HG03378 (cell line): Measurements from ENCODE around the gene WDR35.

Source experiments
- ATAC-seq: cut with Tn5 transposase; IDR thresholded peaks from one replicate; pipeline ENCODE4 v1.9.1; 2021; ENCODE audit warnings: mild to moderate bottlenecking, moderate library complexity; ENCODE audit not compliant: unreplicated experiment

Gene WDR35

DNA sequence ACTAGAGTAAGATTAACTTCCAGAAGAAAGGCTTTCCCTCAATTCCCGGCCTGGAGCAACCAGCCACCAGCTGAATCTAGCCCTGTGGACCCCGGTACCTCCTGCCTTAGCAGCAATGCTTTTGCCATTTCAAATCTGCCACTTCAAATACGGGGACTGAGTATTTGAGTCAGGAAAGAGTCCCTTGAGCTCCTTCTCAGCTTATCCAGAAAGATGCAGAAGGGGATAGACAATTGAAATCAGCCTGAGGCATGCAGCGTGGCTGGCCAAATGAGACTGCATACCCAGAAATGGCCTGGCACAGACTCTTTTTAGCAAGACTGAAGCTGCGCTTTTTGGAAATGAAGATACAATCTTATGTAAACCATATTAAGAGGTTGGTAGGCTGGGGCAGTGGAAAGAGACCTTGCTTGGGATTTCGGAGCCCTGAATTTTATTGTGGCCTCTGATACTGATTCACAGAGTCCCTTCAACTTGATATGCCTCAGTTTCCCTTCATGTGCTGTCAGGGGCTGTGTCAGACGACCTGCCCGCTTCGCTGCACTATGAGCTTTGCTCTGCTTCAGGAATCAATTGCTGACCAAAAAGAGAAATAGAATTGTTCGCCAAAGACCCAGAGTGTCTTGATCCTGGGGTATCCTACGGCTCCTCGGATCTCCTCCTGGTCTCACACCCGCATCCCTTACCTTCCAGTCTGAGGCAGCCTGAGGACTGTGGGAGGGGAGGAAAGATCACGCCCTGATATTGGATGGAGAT, 21.5 kb upstream of the WDR35 start:
- no peak for ATAC-seq

DNA sequence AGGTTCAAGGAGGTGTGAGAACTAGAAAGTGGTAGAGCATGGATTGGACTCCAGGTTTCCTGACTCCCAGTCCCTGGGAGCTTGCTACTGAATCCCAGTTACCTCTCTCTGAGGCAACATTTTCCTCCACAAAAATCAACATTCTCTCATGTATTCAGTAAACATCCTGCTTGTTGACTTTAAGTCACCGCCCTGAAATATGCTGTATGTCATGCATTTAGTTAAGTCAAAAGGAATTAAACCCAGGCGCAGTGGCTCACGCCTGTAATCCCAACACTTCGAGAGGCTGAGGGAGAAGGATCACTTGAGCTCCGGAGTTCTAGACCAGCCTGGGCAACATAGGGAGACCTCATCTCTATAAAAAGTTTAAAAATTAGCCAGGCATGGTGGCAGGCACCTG, 18.8 kb upstream of the WDR35 start:
- ATAC-seq = no peak

DNA sequence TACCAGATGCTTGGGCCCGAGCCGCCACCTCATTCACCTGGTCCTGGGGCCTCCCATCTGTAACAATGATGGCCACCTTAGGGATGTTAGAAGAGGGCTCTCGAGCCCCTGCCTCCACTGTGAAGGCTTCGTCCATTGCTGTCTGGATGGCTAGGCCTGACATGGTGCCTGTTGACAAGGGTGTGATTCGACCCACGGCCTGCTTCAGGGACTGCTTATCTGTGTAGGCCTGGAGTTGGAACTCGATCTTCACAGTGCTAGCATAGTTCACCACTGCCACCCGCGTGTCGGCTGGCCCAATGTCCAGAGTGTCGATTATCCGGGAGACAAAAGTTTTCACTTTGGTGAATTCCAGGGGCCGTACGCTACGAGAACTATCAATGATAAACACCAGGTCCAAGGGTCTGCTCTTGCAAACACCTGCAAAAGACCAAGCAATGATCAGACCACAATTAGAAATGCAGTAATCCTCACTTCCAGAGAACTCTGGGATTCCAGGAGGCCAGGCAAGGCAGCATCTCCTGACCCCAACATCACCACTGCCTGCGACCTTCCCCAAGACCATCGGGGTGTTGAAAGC, 16.1 kb upstream of the WDR35 start:
- no peak for ATAC-seq

DNA sequence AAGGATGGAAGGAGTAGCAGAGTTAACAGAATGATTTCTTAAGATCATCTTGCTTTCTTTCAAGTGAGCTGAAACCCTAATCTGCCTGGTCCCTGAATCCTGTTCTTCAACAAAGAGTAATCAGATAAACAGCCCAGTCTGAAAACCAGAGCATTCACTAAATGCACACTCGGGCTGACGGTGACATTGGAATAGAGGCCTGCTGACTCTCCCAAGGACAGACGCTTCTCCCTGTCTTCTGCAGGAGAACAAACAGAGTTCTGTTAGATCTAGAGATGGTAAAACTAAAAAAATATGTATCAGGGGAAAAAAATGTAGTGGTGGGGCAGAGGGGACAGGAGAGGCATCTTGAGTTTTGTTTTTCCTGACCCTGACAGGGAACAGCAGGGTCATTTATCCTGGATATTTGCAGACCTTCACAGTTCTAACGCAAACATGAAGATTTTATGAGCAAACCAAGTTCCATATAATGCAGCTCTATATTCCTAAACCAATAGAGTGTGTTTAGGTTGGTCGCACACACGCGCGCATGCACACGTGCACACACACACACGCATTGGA, 15.2 kb upstream of the WDR35 start:
- no peak for ATAC-seq

DNA sequence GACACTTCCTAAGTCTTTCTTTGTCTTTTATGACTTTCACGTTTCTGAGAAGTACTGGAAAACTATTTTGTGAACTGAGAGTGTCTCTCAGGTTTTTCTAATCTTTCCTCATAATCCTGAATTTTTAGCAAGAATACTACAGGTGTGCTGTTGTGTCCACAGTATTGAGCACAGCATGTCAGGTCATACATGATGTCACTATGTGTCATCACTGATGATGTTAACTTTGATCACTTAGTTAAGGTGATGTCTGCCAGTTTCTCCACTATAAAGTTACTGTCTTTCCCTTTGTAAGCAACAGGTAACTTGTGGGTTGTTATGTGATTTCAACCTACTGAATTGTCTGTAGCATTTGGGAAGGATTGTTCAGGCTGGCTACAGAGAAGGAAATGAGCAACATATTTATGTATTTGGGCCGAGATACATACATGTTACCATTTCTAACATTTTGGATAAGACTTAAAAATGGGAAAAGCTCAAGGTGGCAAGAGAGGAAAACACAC, 11.5 kb upstream of the WDR35 start:
- no peak for ATAC-seq

DNA sequence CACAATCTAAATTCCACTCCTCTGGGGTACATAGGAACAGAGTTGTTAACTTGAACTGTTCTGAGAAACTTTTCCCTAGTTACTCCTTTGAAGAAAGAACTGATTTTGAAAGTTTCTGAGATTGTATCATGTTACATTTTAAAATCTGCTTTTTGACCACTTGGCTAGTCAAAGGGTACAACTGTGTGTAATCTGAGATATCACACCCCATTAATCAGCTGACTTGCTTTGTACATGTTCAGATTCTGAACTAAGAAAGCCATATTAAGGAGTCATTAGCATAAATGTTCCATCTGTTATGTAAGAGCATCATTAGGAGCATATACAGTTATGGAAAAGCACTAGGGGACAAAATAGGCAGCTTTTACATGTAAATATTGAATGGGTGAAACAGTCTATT, 3.8 kb upstream of the WDR35 start:
- no peak for ATAC-seq

DNA sequence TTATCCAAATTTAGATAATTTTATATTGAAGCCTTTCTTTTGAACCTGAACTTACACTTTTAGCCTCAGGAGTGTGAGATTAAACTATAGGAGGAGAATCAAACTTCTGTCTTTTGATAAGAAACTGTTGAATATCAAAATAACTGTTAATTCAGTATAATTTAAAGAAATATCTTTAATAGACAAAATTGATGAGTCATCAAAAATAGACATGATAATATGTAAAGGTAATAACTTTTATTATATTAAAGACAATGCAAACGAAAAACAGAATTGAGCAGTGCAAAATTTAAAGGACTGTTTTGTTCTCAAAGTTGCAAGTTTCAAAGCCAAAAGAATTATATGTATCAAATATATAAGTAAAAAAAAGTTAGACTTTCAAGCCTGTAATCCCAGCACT, 2.0 kb upstream of the WDR35 start:
- ATAC-seq = no peak

DNA sequence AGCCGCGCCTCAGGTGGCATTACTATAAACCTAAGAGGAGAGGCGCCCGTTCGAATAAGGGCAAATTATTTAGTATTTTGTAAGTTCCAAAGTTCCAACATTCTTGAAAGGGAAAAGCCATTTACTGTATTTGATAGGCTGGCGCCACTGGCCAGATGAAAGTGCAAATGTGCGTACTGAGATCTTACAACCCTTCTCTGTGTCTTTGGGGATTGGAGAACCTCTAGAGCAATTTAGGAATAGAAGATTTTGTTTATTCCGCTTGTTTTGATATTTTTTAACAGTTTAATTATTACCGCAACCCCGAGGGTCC, 467 bp upstream of the WDR35 start:
- ATAC-seq = no peak

DNA sequence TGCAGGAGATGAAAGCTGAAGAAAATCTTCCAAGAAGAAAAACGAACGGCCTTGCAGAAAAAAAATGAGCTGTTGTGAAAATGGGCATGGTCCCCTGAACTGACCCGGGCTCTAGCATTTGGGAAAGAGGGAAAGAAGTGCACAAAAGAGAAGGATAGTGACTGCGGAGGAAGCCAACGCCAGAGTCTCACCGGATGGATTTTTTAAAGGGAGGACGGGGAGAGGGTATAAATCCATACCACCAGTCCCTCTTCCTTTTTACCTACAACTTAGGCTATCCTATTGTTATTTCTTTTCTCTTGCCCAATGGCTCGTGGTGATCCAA, 601 bp downstream of the WDR35 start:
- ATAC-seq = no peak

DNA sequence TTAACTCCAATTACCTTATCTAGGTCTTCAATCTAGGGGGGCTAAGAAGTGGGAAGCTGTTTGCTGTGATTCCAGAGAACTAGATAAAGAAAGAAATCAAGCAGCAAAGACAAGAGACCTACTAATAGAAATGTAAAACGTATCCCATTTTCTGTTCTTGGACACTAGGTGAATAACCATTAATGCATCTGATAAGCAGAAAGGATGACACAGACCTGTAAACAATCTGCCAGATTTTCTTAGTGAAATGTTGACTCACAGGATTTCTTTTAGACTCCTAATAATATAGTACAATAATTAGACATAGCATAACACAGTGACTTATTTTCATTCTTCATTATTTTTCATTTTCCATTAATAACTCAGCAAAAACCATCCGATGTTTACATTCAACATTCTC, 1.3 kb downstream of the WDR35 start:
- ATAC-seq = no peak

DNA sequence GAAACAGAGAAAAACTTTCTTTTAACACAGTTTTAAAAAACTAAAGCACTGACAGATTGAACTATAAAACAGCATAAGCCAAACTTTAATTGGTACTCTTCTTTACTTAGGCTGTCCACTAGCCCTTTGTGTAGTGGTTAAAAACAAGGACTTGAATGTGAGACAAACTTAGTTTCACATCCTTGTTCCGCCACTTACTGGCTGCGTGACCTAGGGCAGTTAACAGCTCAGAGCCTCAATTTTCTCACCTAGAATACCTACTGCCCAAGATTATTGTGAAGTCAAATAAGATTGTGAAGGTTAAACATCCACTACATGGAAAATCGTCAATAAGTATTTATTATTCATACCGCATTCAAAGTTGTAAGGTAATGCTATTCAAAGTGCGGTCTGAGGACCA, 2.0 kb downstream of the WDR35 start:
- ATAC-seq = peak; percentile 85

DNA sequence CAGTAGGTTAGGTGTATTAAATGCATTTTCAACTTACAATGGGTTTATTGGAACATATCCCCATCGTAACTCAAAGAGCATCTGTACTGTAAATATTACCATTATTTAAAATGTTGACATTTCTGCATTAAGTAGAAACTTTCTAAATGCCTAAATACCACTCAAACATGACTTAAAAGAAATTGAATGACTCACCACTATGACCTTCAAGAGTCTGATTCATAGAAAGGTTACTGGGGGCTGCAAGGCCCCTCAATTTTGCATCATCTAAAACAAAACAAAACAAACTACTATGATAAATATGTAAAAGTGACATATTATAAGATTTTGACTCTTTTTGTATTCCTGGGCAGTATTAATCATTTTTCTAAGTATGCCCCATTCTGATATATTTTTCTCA, 7.6 kb downstream of the WDR35 start:
- no peak for ATAC-seq

DNA sequence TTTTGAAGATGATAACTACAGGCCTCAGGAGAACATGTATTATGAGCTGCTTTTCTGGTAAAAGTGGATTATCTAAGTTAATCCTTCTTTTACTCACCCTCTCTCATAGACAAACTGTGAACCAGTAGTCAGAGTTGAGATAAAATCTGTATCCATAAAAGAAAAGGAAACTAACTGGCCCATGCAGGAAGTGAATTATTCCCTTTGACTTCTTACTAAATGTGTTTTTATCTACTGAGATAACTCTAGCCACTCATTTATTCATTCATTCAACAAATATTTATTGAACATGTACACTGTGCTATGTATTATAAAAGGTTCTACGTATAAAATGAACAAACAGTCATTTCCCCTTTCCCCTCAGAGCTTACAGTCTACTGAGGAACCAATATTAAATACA, 10.0 kb downstream of the WDR35 start:
- no peak for ATAC-seq

DNA sequence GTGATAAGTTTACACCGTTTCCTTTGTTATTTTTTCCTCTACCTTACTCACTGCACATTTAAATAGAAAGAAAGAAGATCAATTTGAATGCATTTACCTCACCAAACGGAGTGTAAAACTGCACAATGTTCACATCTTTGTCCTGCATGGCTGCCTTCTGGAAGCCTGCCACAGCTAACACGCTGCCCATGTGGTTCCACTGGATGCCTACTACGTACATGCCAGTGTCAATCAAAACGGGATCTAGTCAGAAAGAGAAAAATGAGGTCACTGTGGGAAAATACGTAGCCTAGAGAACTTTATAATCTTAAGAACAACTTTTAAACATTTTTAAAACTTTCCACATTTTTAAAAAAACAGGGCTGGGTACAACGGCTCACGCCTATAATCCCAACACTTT, 16.4 kb downstream of the WDR35 start:
- ATAC-seq = no peak

DNA sequence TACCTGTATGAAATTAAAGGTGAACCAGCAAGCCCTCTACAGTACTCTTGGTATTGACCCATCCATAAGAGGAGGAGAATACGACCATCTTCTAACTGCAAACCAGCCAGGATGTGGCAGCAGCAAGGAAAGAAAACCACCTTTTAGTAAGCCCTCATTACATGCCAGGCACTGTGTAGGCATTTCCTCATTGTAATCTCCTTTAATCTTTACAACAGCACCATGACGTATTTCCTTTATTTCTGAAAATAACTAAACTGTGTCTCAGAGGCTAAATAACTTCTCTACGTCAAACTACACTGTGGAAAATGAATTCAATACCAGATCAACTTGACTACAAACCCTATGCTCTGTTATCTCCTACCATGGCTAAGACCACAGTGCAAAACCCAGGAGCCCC, 18.2 kb downstream of the WDR35 start:
- ATAC-seq = no peak

DNA sequence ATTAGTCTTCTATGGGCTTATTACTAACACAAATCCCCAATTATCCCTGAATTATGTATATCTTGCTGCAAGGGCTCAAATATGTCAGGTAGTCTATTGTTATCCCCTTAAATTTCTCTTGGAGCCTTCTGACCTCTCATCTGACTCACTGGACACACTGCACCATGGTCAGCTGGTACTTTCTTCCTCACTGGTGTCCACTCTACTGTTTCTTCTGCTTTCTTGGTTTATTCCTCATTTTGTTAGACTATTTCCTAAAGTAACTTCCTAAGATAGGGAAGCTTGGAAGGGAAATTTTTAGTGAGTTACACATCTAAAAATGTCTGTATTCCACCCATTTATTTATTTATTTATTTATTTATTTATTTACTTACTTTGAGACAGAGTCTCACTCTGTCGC, 26.5 kb downstream of the WDR35 start:
- no peak for ATAC-seq

DNA sequence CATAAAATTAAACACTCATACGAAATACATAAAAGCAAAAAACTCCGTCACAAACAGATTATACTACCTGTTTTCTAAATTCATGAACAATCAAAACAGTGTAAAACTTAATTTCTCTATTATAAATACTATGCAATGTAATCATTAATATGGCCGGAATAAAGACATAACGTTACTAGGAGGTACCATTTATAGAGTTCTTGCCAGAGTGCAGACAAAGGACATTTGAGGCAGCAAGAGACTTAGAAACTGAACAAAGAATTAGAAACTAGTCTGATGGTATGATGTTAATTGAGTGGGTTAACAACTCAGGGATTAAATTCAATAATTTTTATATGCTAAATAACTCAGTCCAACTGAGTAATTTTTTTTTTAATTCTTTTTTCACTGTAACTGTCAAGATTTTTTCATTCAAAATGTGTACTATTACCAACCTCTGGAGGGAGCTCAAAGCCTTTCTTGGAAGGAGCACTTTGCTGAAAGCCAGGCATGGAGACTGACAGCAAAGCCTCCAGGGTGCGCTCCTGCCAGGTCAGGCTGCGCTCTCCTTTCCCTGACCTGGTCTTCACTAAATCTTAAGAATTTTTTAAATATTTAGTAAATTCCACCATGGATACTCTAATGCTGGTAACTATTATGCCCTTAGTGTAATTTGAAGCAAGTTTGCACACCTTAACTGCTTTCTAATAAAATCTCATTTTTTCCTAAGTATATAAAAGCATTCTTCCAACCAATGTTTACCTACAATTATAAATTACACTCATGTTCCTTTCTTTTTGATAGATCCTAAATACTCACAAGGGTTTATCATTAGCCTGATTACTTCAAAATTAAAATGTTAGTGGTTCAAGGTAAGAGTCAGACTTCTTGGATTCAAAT, 34.1 kb downstream of the WDR35 start:
- peak; percentile 90 for ATAC-seq

DNA sequence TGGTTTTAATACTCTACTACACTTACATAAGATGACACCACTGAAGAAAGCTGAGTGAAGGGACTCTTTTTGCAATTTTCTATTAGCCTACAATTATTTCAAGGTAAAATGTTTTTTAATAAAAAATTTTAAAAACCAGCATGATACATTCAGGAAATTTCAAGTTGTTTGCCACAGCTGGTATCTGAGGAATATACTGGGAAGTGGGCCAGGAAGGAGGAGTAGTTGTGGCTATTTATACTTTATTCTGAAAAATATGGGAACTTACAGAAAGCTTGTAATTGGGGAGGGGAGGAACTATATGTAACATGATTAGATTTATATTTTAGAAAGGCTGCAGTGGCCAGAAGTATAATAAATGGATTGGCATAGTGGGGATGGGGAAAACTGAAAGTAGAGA, 40.8 kb downstream of the WDR35 start:
- ATAC-seq = no peak

DNA sequence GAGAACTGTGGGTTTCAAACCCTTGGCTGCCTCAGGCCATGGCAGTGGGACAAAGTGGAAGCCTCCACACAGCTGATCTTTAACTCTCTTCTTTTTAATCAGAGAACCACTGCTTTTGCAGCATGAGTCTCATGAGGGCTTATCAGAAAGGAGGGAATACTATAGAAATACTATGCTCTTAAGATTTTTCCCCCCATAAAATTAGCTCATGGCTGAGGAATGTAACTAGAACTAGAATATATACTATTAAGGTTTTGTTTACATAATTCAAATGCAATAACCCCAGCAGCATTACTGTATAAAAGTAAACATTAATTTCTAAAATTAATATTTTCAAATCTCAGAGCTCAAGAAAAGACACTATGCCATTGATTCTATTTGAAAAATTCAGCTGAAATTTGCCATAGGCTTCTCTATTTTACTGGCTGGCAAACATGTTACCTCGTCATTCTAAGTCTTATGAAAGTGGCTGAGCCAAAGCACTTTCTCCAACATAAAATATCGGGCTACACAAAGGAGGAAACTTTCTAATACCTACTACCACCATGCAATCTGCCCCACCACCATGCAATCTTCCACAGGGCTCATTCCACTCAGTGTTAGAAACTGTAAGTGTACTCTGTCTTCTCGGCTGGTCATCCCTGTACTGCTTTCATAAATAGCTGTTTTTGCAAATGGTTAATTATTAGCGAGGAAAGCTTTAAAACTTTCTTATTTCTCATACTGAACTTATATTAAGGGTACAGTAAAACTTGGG, 42.5 kb downstream of the WDR35 start:
- ATAC-seq = no peak

DNA sequence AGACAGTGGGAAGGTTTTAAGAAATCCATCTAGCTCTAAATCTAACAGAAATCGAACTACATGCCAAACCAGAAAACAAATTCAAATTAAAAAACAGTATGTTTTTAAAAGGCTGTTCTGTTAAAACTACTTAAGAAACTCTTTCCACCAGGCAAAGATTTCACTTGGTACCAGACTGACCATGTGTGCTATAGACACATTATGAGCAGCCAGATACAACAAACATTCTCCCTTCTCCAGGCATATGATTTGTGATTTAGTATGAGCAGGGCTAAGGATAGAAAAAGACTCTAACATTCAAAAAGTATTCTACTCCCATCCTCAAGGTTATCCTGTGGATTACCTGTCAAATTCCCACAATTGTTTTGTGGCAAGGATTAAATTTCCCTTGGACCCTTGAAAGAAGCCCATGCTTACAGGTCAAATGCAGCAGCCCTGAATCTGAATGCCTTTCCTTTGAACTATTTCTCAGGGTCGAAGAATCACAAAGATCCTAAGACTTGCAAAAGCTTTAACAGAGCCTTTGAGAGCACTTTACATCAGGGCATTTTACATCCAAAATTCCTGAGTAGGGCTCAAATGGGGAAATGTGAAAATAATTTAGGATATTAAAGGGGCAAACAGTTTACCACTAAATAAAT, 45.6 kb downstream of the WDR35 start:
- ATAC-seq = no peak

DNA sequence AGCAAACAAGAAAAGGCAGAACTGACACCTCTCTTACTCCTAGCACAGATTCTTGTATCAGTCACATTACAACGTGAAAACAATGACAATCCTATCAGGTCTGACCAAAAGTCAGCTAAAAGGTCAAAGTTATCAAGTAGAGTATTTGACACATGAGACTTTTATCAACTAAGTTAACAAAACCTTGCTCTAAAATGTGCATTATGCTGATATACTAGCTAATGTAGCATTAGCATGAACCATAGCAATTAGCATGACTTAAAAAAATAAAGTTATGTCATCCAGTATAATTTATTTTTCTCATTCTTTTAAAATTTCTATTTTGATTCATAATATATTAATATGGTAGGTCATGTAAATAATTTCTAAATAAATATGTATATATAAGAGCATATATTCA, 46.7 kb downstream of the WDR35 start:
- ATAC-seq = no peak
